ENCODE results near the gene POLR1H.

Gene POLR1H

GRCh38 chr6:30102414-30102969 is 41.4 kb downstream of the POLR1H start:
- H3K36me3 ChIP-seq, result no peaks in the 10 kb centered on the region
- TF ChIP-seq CTCF (IDR thresholded peaks at IDR 0.05; ENCODE audit: low read depth, low read length), result no peak
- peaks cover 4% of the 10 kb centered on the region; the same call in 1 of the 2 replicates for H3K4me1 ChIP-seq
- no peak for DNase-seq
- H3K4me3 ChIP-seq (ENCODE audit: low read depth, low read length), result peak overlapping the region; percentile 42
- no peaks in the 10 kb centered on the region for H3K9me3 ChIP-seq
- H3K27me3 ChIP-seq, result peaks cover 69% of the 10 kb centered on the region

- H3K4me1 ChIP-seq, result peaks cover 4% of the 10 kb centered on the region; the same call in 1 of the 2 replicates
- peaks cover 62% of the 10 kb centered on the region for H3K27me3 ChIP-seq
- no peaks in the 10 kb centered on the region for H3K9me3 ChIP-seq
- H3K4me3 ChIP-seq (ENCODE audit: low read depth, low read length), result peak overlapping the region; percentile 60
- TF ChIP-seq CTCF (IDR thresholded peaks at IDR 0.05; ENCODE audit: low read depth, low read length), result peak; percentile 86
- DNase-seq, result peak; percentile 79
- H3K36me3 ChIP-seq, result no peaks in the 10 kb centered on the region
Measured at GRCh38 chr6:30102970-30103871, 42.2 kb downstream of the POLR1H start.

GRCh38 chr6:30103872-30104179 is 42.8 kb downstream of the POLR1H start:
- no peak for DNase-seq
- Histone ChIP-seq H3K9me3 (no peaks in the 10 kb centered on the region), H3K36me3 (no peaks in the 10 kb centered on the region), H3K27me3 (peaks cover 56% of the 10 kb centered on the region), H3K4me3 (ENCODE audit: low read depth, low read length) (peak overlapping the region; percentile 60), H3K4me1 (peaks cover 4% of the 10 kb centered on the region; the same call in 1 of the 2 replicates)
- no peak for TF ChIP-seq CTCF (IDR thresholded peaks at IDR 0.05; ENCODE audit: low read depth, low read length)

- H3K9me3 ChIP-seq, result no peaks in the 10 kb centered on the region
- no peak for DNase-seq
- peak; percentile 17; the same call in 1 of the 2 replicates for TF ChIP-seq CTCF (IDR thresholded peaks at IDR 0.05; ENCODE audit: low read depth, low read length)
- no peaks in the 10 kb centered on the region for H3K36me3 ChIP-seq
- peaks cover 50% of the 10 kb centered on the region for H3K27me3 ChIP-seq
- peaks cover 4% of the 10 kb centered on the region; the same call in 1 of the 2 replicates for H3K4me1 ChIP-seq
- no peak overlapping the region for H3K4me3 ChIP-seq (ENCODE audit: low read depth, low read length)
Measured at GRCh38 chr6:30104661-30105060, 43.6 kb downstream of the POLR1H start.

DNA sequence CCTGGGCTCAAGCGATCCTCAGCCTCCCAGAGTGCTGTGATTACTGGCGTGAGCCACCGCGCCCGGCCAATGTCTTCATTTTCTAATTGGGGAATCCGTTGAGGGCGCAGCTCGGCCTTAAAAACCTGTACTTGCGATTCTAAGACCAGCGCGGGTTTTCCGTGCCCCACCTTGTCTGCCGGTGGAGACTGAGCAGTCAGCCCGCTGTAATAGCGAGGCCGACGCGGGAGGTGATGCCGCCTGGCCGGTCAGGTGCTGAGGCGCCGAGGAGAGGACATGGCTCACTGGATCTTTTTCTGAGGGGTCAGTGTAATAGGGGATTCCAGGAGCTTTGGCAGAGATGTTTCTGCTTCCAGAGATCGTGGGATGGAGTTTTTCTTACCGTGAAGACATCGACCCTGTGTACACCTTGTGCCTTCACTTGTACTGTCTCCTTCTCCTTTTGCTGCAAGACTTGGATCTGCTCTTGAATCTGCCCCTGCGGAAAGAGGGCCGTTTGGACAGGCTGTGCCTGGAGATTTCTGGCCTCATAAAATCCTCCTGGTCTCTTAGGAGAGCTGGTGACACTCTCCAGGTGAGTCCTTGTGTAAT is 50.3 kb downstream of the POLR1H start:
- no peak for TF ChIP-seq CTCF (IDR thresholded peaks at IDR 0.05; ENCODE audit: low read depth, low read length)
- Histone ChIP-seq H3K4me1 (no peaks in the 10 kb centered on the region), H3K9me3 (no peaks in the 10 kb centered on the region), H3K27me3 (peaks cover 40% of the 10 kb centered on the region), H3K36me3 (no peaks in the 10 kb centered on the region), H3K4me3 (ENCODE audit: low read depth, low read length) (no peak overlapping the region)
- DNase-seq, result no peak

All from BE2C (cell line).